Stimulated activated naive CD8-positive, alpha-beta T cell treated with anti-CD3 and anti-CD28 coated beads, Interleukin-15, Interleukin-2, amounts not matched to agents 100 ng/mL and 50 ng/mL, for 24 hours (primary cell): ENCODE results near the gene UST.

Source experiments
- H3K27ac Mint-ChIP-seq: one replicate; pipeline ENCODE4 v1.8.0; 2021; ENCODE audit warnings: mild to moderate bottlenecking, mixed read lengths
- H3K27me3 Mint-ChIP-seq: one replicate; pipeline ENCODE4 v1.8.0; 2021; ENCODE audit warnings: mixed read lengths
- H3K36me3 Mint-ChIP-seq: one replicate; pipeline ENCODE4 v1.8.0; 2021; ENCODE audit warnings: low read depth, mixed read lengths
- H3K4me1 Mint-ChIP-seq: one replicate; pipeline ENCODE4 v1.8.0; 2021; ENCODE audit warnings: low read depth, mixed read lengths
- H3K4me3 Mint-ChIP-seq: one replicate; pipeline ENCODE4 v1.8.0; 2021; ENCODE audit warnings: mild to moderate bottlenecking, mixed read lengths
- H3K9me3 Mint-ChIP-seq: one replicate; pipeline ENCODE4 v1.8.0; 2021; ENCODE audit warnings: mixed read lengths

UST gene

DNA sequence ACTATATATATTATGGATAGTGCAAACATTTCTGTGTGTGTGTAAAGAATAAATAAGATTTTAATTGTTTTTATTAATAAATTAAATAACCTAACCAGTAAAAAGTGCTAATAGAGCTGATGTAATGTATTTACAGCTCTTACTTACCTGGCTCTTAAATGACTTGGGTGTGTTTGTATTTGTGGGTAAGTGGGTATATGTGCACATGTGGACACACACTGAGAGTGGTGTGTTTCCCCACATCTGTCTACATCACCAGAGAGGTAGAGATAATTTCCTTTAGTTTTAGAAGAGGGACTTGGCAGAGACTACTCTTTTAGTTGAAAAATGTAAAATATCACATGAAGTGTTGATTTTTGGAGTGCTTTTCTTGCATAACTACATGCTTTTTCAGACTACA, 76.0 kb downstream of the UST start:
- Mint-ChIP-seq H3K27me3 (peaks cover 6% of the 10 kb centered on the region), H3K9me3 (peaks cover 5% of the 10 kb centered on the region), H3K4me3 (no peak overlapping the region)

DNA sequence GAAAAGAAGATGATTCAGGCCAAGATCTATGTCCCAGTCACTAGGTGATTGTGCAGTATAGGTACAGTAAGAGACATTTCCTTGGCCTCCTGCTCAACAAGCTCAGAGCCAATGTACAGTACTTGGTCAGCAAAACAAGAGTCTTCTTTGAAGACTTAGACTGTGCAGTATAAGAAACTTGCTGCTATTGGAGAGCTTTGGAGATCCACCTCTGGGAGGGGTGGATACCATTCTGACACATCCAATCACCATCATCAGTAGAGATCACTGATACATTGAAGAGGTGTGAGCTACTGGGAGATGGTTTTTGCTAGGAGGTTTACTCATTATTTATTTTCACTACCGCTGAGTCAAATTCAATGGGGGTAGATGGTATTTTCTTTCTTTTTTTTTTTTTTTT, 77.5 kb downstream of the UST start:
- Mint-ChIP-seq H3K27ac (no peak overlapping the region), H3K4me3 (no peak overlapping the region), H3K9me3 (peaks cover 5% of the 10 kb centered on the region), H3K4me1 (peaks cover 10% of the 10 kb centered on the region), H3K36me3 (no peaks in the 10 kb centered on the region), H3K27me3 (peaks cover 6% of the 10 kb centered on the region)

More for the DNA sequence above, 76.0 kb downstream of the UST start:
- Mint-ChIP-seq H3K36me3 (no peaks in the 10 kb centered on the region), H3K4me1 (peaks cover 6% of the 10 kb centered on the region), H3K27ac (no peak overlapping the region)

- H3K4me3 Mint-ChIP-seq = no peak overlapping the region
- no peaks in the 10 kb centered on the region for H3K36me3 Mint-ChIP-seq
- peaks cover 6% of the 10 kb centered on the region for H3K27me3 Mint-ChIP-seq
- no peak overlapping the region for H3K27ac Mint-ChIP-seq
- H3K9me3 Mint-ChIP-seq = peaks cover 5% of the 10 kb centered on the region
- peaks cover 16% of the 10 kb centered on the region for H3K4me1 Mint-ChIP-seq
Observed at GRCh38 chr6:148824960-148825359, 78.1 kb downstream of the UST start.

- Mint-ChIP-seq H3K4me3 (no peak overlapping the region), H3K36me3 (no peaks in the 10 kb centered on the region), H3K27me3 (peaks cover 6% of the 10 kb centered on the region), H3K9me3 (peaks cover 5% of the 10 kb centered on the region), H3K4me1 (peaks cover 20% of the 10 kb centered on the region), H3K27ac (no peak overlapping the region)
Observed at GRCh38 chr6:148825492-148825891, 78.7 kb downstream of the UST start.

DNA sequence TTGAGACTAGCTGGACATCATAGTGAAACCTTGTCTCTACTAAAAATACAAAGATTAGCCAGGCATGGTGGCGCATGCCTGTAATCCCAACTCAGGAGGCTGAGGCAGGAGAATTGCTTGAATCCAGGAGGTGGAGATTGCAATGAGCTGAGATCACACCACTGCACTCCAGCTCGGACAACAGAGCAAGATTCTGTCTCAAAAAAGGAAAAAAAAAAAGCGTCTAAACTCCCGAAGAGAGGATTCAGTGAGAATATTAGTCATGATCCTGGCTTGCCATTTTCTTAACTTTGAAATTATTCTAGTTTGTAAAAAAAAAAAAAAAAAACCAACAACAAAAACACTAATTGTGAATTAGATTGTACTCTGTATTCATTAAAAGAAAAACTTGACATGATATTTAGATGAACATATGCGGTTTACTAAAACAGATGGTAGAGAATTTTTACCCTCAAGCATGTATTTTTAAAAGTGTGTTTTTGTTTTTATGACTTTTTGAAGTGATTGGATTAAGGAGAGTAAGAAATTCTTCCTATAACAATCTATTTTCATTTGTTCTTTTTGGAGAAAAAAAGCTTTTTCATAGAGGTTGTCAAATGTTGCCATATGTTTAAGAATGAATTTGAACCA, 80.7 kb downstream of the UST start:
- peaks cover 5% of the 10 kb centered on the region for H3K9me3 Mint-ChIP-seq
- H3K27me3 Mint-ChIP-seq = peaks cover 10% of the 10 kb centered on the region
- no peak overlapping the region for H3K4me3 Mint-ChIP-seq
- H3K36me3 Mint-ChIP-seq = no peaks in the 10 kb centered on the region
- no peak overlapping the region for H3K27ac Mint-ChIP-seq
- H3K4me1 Mint-ChIP-seq = peaks cover 24% of the 10 kb centered on the region

GRCh38 chr6:148828047-148828446, 81.2 kb downstream of the UST start:
- Mint-ChIP-seq H3K4me3 (no peak overlapping the region), H3K27me3 (peaks cover 10% of the 10 kb centered on the region), H3K4me1 (peaks cover 24% of the 10 kb centered on the region), H3K36me3 (no peaks in the 10 kb centered on the region), H3K27ac (no peak overlapping the region), H3K9me3 (peaks cover 5% of the 10 kb centered on the region)

DNA sequence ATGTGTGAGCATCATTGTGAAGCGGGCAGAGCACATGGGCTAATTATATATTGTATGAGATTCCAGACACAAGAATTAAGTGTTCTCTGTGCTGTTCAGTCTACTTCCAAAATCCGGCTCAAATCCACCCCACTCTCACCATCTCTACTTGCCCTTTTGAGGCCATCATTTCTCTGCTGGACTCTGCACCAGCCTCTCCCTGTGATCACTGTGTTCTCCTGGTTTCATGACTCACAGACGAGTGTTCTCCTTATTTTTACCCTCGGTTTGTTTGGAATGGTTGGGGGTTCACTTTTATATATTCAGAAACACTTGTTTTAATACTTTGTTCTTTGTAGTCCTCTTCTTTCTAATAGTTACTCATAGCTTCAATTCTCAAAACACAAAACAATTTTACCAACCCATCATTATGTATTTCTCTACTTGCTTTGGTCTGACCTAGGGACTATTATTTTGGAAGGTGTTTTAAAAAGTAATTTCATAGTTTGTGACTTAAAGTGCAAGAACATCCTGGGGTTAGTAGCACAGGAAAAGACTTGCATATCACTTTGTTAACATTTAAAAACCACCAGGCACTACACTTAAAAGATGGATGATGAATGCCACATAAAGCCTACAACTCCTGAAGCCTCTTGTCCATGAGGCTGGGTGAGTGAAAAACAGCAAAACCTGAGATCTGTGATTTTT, 82.7 kb downstream of the UST start:
- H3K36me3 Mint-ChIP-seq = no peaks in the 10 kb centered on the region
- peaks cover 8% of the 10 kb centered on the region for H3K27me3 Mint-ChIP-seq
- peaks cover 18% of the 10 kb centered on the region for H3K4me1 Mint-ChIP-seq
- H3K27ac Mint-ChIP-seq = no peak overlapping the region
- H3K9me3 Mint-ChIP-seq = peaks cover 5% of the 10 kb centered on the region
- no peak overlapping the region for H3K4me3 Mint-ChIP-seq

DNA sequence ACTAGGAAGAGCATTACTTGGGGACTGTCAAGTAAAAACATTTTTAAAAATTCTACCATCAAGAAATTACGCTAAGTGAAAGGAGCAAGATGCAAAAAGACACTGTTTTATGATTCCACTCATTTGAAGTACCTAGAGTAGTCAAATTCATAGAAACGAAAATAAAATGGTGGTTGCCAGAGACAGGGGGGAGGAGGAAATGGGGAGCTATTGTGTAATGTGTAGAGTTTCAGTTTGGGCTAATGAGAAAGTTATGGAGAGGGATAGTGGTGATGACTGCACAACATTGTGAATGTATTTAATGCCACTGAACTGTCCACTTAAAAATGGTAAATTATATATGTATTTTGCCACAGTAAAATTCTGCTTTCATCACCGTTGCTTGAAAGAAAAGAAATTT, 83.8 kb downstream of the UST start:
- Mint-ChIP-seq H3K27ac (peak overlapping the region; percentile 51), H3K4me3 (peak overlapping the region; percentile 40), H3K4me1 (peaks cover 21% of the 10 kb centered on the region), H3K36me3 (no peaks in the 10 kb centered on the region), H3K27me3 (peaks cover 5% of the 10 kb centered on the region), H3K9me3 (no peaks in the 10 kb centered on the region)

GRCh38 chr6:148831064-148831463, 84.2 kb downstream of the UST start:
- Mint-ChIP-seq H3K9me3 (no peaks in the 10 kb centered on the region), H3K4me3 (peak overlapping the region; percentile 40), H3K4me1 (peaks cover 26% of the 10 kb centered on the region), H3K27ac (peak overlapping the region; percentile 51), H3K27me3 (peaks cover 5% of the 10 kb centered on the region), H3K36me3 (no peaks in the 10 kb centered on the region)

DNA sequence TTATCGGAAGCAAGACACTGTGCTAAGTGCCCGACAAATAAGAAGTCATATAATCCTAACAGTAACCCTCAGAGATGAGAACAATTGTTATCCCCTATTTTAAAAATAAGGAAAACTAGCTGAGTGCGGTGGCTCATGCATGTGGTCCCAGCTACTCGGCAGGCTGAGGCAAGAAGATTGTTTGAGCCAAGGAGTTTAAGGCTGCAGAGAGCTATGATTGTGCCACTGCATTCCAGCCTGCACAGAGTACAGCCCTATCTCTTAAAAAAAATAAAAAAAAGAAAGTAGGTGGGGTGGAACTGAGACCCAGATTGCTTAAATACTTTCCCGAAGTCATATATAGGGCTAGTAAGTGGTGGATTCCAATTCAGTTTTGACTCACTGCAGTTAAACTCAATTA, 84.7 kb downstream of the UST start:
- H3K27ac Mint-ChIP-seq = no peak overlapping the region
- no peak overlapping the region for H3K4me3 Mint-ChIP-seq
- H3K4me1 Mint-ChIP-seq = peaks cover 31% of the 10 kb centered on the region
- no peaks in the 10 kb centered on the region for H3K36me3 Mint-ChIP-seq
- H3K27me3 Mint-ChIP-seq = peaks cover 5% of the 10 kb centered on the region
- no peaks in the 10 kb centered on the region for H3K9me3 Mint-ChIP-seq

DNA sequence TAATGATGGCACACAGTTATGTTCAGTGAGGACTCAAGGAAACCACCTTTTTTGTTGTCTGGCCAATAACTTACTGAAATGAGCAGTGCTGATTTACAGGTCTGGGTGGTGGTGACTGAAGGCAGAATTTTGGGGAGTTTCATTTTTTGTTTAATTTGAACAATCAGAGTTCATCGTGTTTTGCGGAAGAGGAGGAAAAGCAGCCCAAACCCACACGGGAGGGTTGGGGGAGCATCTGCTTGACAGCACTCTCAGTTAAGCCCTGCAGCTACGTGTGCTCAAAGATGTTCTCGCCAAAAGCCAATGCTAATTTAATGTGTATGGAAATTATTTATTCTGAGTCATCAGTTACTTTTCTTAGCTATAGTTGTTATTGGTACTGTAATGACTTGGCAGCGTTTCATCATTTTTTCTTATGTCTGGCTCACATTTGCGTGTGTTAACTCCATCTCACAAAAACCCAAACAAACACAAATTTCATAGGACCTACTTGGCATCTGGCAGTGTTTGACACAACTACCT, 89.2 kb downstream of the UST start:
- H3K27me3 Mint-ChIP-seq = peaks cover 5% of the 10 kb centered on the region
- H3K4me1 Mint-ChIP-seq = peaks cover 19% of the 10 kb centered on the region
- peak overlapping the region; percentile 90 for H3K27ac Mint-ChIP-seq
- H3K36me3 Mint-ChIP-seq = no peaks in the 10 kb centered on the region
- H3K4me3 Mint-ChIP-seq = peak overlapping the region; percentile 40
- no peaks in the 10 kb centered on the region for H3K9me3 Mint-ChIP-seq

GRCh38 chr6:148836751-148837150, 89.9 kb downstream of the UST start:
- H3K9me3 Mint-ChIP-seq = no peaks in the 10 kb centered on the region
- no peak overlapping the region for H3K4me3 Mint-ChIP-seq
- peaks cover 5% of the 10 kb centered on the region for H3K27me3 Mint-ChIP-seq
- H3K4me1 Mint-ChIP-seq = peaks cover 19% of the 10 kb centered on the region
- H3K27ac Mint-ChIP-seq = peak overlapping the region; percentile 72
- no peaks in the 10 kb centered on the region for H3K36me3 Mint-ChIP-seq

- Mint-ChIP-seq H3K9me3 (no peaks in the 10 kb centered on the region), H3K27me3 (no peaks in the 10 kb centered on the region), H3K4me1 (peaks cover 19% of the 10 kb centered on the region), H3K36me3 (no peaks in the 10 kb centered on the region), H3K27ac (no peak overlapping the region), H3K4me3 (no peak overlapping the region)
Observed at GRCh38 chr6:148837941-148838340, 91.1 kb downstream of the UST start.

DNA sequence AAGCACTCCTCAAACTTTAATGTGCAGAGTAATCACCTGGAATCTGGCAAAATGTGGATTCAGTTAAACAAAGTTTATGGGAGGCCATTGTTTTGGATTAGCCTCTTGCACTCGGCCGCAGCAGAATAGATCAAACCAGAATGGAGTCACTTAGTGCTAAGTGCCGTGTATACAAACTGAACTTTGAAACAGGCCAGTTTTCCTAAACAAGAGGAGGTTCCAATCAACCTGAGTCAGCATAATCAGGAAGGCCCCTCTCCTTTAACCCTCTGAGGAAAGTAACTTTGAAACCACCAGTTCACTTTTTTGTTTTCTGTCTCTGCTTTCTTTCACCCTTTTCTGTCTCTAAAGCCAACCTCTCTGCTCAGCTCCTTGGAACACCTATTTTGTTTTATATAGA, 92.2 kb downstream of the UST start:
- no peak overlapping the region for H3K4me3 Mint-ChIP-seq
- no peaks in the 10 kb centered on the region for H3K9me3 Mint-ChIP-seq
- peaks cover 19% of the 10 kb centered on the region for H3K4me1 Mint-ChIP-seq
- no peaks in the 10 kb centered on the region for H3K36me3 Mint-ChIP-seq
- no peaks in the 10 kb centered on the region for H3K27me3 Mint-ChIP-seq
- H3K27ac Mint-ChIP-seq = no peak overlapping the region

- Mint-ChIP-seq H3K9me3 (no peaks in the 10 kb centered on the region), H3K36me3 (no peaks in the 10 kb centered on the region), H3K4me3 (no peak overlapping the region)
Observed at GRCh38 chr6:148840256-148840655, 93.4 kb downstream of the UST start.

More at GRCh38 chr6:148840256-148840655, 93.4 kb downstream of the UST start:
- peaks cover 19% of the 10 kb centered on the region for H3K4me1 Mint-ChIP-seq
- H3K27me3 Mint-ChIP-seq = no peaks in the 10 kb centered on the region
- no peak overlapping the region for H3K27ac Mint-ChIP-seq
